HG03457 (cell line): Measurements from ENCODE around the gene EGFL7.

Experiments
- ATAC-seq: cut with Tn5 transposase; IDR thresholded peaks from one replicate; pipeline ENCODE4 v1.9.1; 2021; ENCODE audit warnings: moderate number of reproducible peaks; ENCODE audit not compliant: unreplicated experiment

EGFL7 gene

GRCh38 chr9:136662656-136663581, at the start of gene EGFL7:
TSS of gene EGFL7 (plus strand) at chr9:136662916. CDS start at chr9:136668283, 5,367 bp downstream.
- no peak for ATAC-seq

GRCh38 chr9:136613824-136614371, 48.8 kb upstream of the EGFL7 start:
- no peak for ATAC-seq

GRCh38 chr9:136614372-136614922, 48.3 kb upstream of the EGFL7 start:
- no peak for ATAC-seq

- ATAC-seq: no peak
Observed at GRCh38 chr9:136614967-136615623, 47.6 kb upstream of the EGFL7 start.

- ATAC-seq: no peak
Observed at GRCh38 chr9:136615631-136616306, 46.9 kb upstream of the EGFL7 start.

- no peak for ATAC-seq
Observed at GRCh38 chr9:136616307-136616635, 46.4 kb upstream of the EGFL7 start.

- ATAC-seq: no peak
Observed at GRCh38 chr9:136616948-136617695, 45.6 kb upstream of the EGFL7 start.

GRCh38 chr9:136617746-136618579, 44.8 kb upstream of the EGFL7 start:
- no peak for ATAC-seq

- no peak for ATAC-seq
Observed at GRCh38 chr9:136618580-136619547, 43.9 kb upstream of the EGFL7 start.

GRCh38 chr9:136619742-136620440, 42.8 kb upstream of the EGFL7 start:
- no peak for ATAC-seq

- no peak for ATAC-seq
Observed at GRCh38 chr9:136620441-136621018, 42.2 kb upstream of the EGFL7 start.

- no peak for ATAC-seq
Observed at GRCh38 chr9:136621019-136621733, 41.5 kb upstream of the EGFL7 start.

- no peak for ATAC-seq
Observed at GRCh38 chr9:136621734-136622093, 41.0 kb upstream of the EGFL7 start.

GRCh38 chr9:136622538-136622948, 40.2 kb upstream of the EGFL7 start:
- no peak for ATAC-seq

GRCh38 chr9:136623016-136623841, 39.5 kb upstream of the EGFL7 start:
- ATAC-seq: no peak

GRCh38 chr9:136623842-136624183, 38.9 kb upstream of the EGFL7 start:
- ATAC-seq: no peak
